ENCODE data around the gene TMEM244.

Gene TMEM244

GRCh38 chr6:129860908-129861665 is at the start of gene TMEM244:
TSS of gene TMEM244 (minus strand) at chr6:129861315. CDS start at chr6:129861188, 127 bp downstream.
- Histone ChIP-seq H3K9ac (ENCODE audit: low read length) (no peak within 1 kb of the TSS), H3K9me3 (ENCODE audit: control insufficient read depth, low read length) (no peaks in the 10 kb centered on the region), H3K4me3 (ENCODE audit: low read length) (peak within 1 kb of the TSS; percentile 52), H3K27me3 (replicated peaks; ENCODE audit: control insufficient read depth, insufficient read depth, low read length) (no peaks in the 10 kb centered on the region), H3K36me3 (ENCODE audit: control insufficient read depth, insufficient read depth, low read length, severe bottlenecking) (no peaks in the 10 kb centered on the region), H3K4me1 (ENCODE audit: control insufficient read depth, insufficient read depth, low read length) (peaks cover 23% of the 10 kb centered on the region)
- peak; percentile 66 for DNase-seq (ENCODE audit: low read depth)

GRCh38 chr6:129908858-129909257 is 47.7 kb upstream of the TMEM244 start:
- Histone ChIP-seq H3K9ac (ENCODE audit: low read length) (no peak overlapping the region), H3K36me3 (ENCODE audit: control insufficient read depth, insufficient read depth, low read length, severe bottlenecking) (no peaks in the 10 kb centered on the region), H3K9me3 (ENCODE audit: control insufficient read depth, low read length) (no peaks in the 10 kb centered on the region), H3K4me1 (ENCODE audit: control insufficient read depth, insufficient read depth, low read length) (no peaks in the 10 kb centered on the region), H3K27me3 (replicated peaks; ENCODE audit: control insufficient read depth, insufficient read depth, low read length) (no peaks in the 10 kb centered on the region), H3K4me3 (ENCODE audit: low read length) (no peak overlapping the region)
- no peak for DNase-seq (ENCODE audit: low read depth)

- Histone ChIP-seq H3K27me3 (replicated peaks; ENCODE audit: control insufficient read depth, insufficient read depth, low read length) (no peaks in the 10 kb centered on the region), H3K9me3 (ENCODE audit: control insufficient read depth, low read length) (no peaks in the 10 kb centered on the region), H3K9ac (ENCODE audit: low read length) (no peak overlapping the region), H3K36me3 (ENCODE audit: control insufficient read depth, insufficient read depth, low read length, severe bottlenecking) (no peaks in the 10 kb centered on the region), H3K4me3 (ENCODE audit: low read length) (no peak overlapping the region), H3K4me1 (ENCODE audit: control insufficient read depth, insufficient read depth, low read length) (no peaks in the 10 kb centered on the region)
- DNase-seq (ENCODE audit: low read depth) = no peak
Observed at GRCh38 chr6:129908356-129908755, 47.2 kb upstream of the TMEM244 start.

- H3K4me1 ChIP-seq (ENCODE audit: control insufficient read depth, insufficient read depth, low read length) = no peaks in the 10 kb centered on the region
- H3K27me3 ChIP-seq (replicated peaks; ENCODE audit: control insufficient read depth, insufficient read depth, low read length) = no peaks in the 10 kb centered on the region
- H3K9ac ChIP-seq (ENCODE audit: low read length) = no peak overlapping the region
- H3K9me3 ChIP-seq (ENCODE audit: control insufficient read depth, low read length) = peaks cover 7% of the 10 kb centered on the region
- no peak for DNase-seq (ENCODE audit: low read depth)
- H3K4me3 ChIP-seq (ENCODE audit: low read length) = no peak overlapping the region
- no peaks in the 10 kb centered on the region for H3K36me3 ChIP-seq (ENCODE audit: control insufficient read depth, insufficient read depth, low read length, severe bottlenecking)
Observed at GRCh38 chr6:129906515-129907077, 45.5 kb upstream of the TMEM244 start.

- H3K9ac ChIP-seq (ENCODE audit: low read length) = no peak overlapping the region
- peak; percentile 47 for DNase-seq (ENCODE audit: low read depth)
- H3K27me3 ChIP-seq (replicated peaks; ENCODE audit: control insufficient read depth, insufficient read depth, low read length) = no peaks in the 10 kb centered on the region
- no peak overlapping the region for H3K4me3 ChIP-seq (ENCODE audit: low read length)
- H3K4me1 ChIP-seq (ENCODE audit: control insufficient read depth, insufficient read depth, low read length) = no peaks in the 10 kb centered on the region
- H3K36me3 ChIP-seq (ENCODE audit: control insufficient read depth, insufficient read depth, low read length, severe bottlenecking) = no peaks in the 10 kb centered on the region
- H3K9me3 ChIP-seq (ENCODE audit: control insufficient read depth, low read length) = peaks cover 8% of the 10 kb centered on the region
Observed at GRCh38 chr6:129903082-129903481, 42.0 kb upstream of the TMEM244 start.

- no peak for DNase-seq (ENCODE audit: low read depth)
- Histone ChIP-seq H3K9me3 (ENCODE audit: control insufficient read depth, low read length) (peaks cover 8% of the 10 kb centered on the region), H3K36me3 (ENCODE audit: control insufficient read depth, insufficient read depth, low read length, severe bottlenecking) (no peaks in the 10 kb centered on the region), H3K9ac (ENCODE audit: low read length) (no peak overlapping the region), H3K4me3 (ENCODE audit: low read length) (no peak overlapping the region), H3K4me1 (ENCODE audit: control insufficient read depth, insufficient read depth, low read length) (no peaks in the 10 kb centered on the region), H3K27me3 (replicated peaks; ENCODE audit: control insufficient read depth, insufficient read depth, low read length) (no peaks in the 10 kb centered on the region)
Observed at GRCh38 chr6:129902681-129903080, 41.6 kb upstream of the TMEM244 start.

- no peak for DNase-seq (ENCODE audit: low read depth)
- H3K9ac ChIP-seq (ENCODE audit: low read length) = no peak overlapping the region
- H3K9me3 ChIP-seq (ENCODE audit: control insufficient read depth, low read length) = peaks cover 8% of the 10 kb centered on the region
Observed at GRCh38 chr6:129901910-129902309, 40.8 kb upstream of the TMEM244 start.

GRCh38 chr6:129895692-129896091 is 34.6 kb upstream of the TMEM244 start:
- H3K4me3 ChIP-seq (ENCODE audit: low read length) = no peak overlapping the region
- no peaks in the 10 kb centered on the region for H3K36me3 ChIP-seq (ENCODE audit: control insufficient read depth, insufficient read depth, low read length, severe bottlenecking)
- peak; percentile 54 for DNase-seq (ENCODE audit: low read depth)
- no peaks in the 10 kb centered on the region for H3K27me3 ChIP-seq (replicated peaks; ENCODE audit: control insufficient read depth, insufficient read depth, low read length)
- H3K9me3 ChIP-seq (ENCODE audit: control insufficient read depth, low read length) = no peaks in the 10 kb centered on the region
- no peak overlapping the region for H3K9ac ChIP-seq (ENCODE audit: low read length)
- peaks cover 21% of the 10 kb centered on the region for H3K4me1 ChIP-seq (ENCODE audit: control insufficient read depth, insufficient read depth, low read length)

More at GRCh38 chr6:129901910-129902309, 40.8 kb upstream of the TMEM244 start:
- H3K36me3 ChIP-seq (ENCODE audit: control insufficient read depth, insufficient read depth, low read length, severe bottlenecking) = no peaks in the 10 kb centered on the region
- H3K4me3 ChIP-seq (ENCODE audit: low read length) = no peak overlapping the region
- H3K27me3 ChIP-seq (replicated peaks; ENCODE audit: control insufficient read depth, insufficient read depth, low read length) = no peaks in the 10 kb centered on the region
- no peaks in the 10 kb centered on the region for H3K4me1 ChIP-seq (ENCODE audit: control insufficient read depth, insufficient read depth, low read length)

- Histone ChIP-seq H3K27me3 (replicated peaks; ENCODE audit: control insufficient read depth, insufficient read depth, low read length) (no peaks in the 10 kb centered on the region), H3K9ac (ENCODE audit: low read length) (no peak overlapping the region), H3K4me3 (ENCODE audit: low read length) (no peak overlapping the region), H3K9me3 (ENCODE audit: control insufficient read depth, low read length) (no peaks in the 10 kb centered on the region), H3K4me1 (ENCODE audit: control insufficient read depth, insufficient read depth, low read length) (peaks cover 26% of the 10 kb centered on the region), H3K36me3 (ENCODE audit: control insufficient read depth, insufficient read depth, low read length, severe bottlenecking) (no peaks in the 10 kb centered on the region)
- DNase-seq (ENCODE audit: low read depth) = no peak
Observed at GRCh38 chr6:129894921-129895320, 33.8 kb upstream of the TMEM244 start.

- peak; percentile 76 for DNase-seq (ENCODE audit: low read depth)
- H3K4me3 ChIP-seq (ENCODE audit: low read length) = no peak overlapping the region
- H3K9me3 ChIP-seq (ENCODE audit: control insufficient read depth, low read length) = no peaks in the 10 kb centered on the region
- H3K9ac ChIP-seq (ENCODE audit: low read length) = no peak overlapping the region
- H3K36me3 ChIP-seq (ENCODE audit: control insufficient read depth, insufficient read depth, low read length, severe bottlenecking) = no peaks in the 10 kb centered on the region
- H3K4me1 ChIP-seq (ENCODE audit: control insufficient read depth, insufficient read depth, low read length) = peaks cover 35% of the 10 kb centered on the region
- no peaks in the 10 kb centered on the region for H3K27me3 ChIP-seq (replicated peaks; ENCODE audit: control insufficient read depth, insufficient read depth, low read length)
Observed at GRCh38 chr6:129893640-129894039, 32.5 kb upstream of the TMEM244 start.

GRCh38 chr6:129890701-129891100 is 29.6 kb upstream of the TMEM244 start:
- Histone ChIP-seq H3K4me3 (ENCODE audit: low read length) (no peak overlapping the region), H3K27me3 (replicated peaks; ENCODE audit: control insufficient read depth, insufficient read depth, low read length) (no peaks in the 10 kb centered on the region), H3K36me3 (ENCODE audit: control insufficient read depth, insufficient read depth, low read length, severe bottlenecking) (no peaks in the 10 kb centered on the region), H3K9ac (ENCODE audit: low read length) (no peak overlapping the region), H3K9me3 (ENCODE audit: control insufficient read depth, low read length) (no peaks in the 10 kb centered on the region), H3K4me1 (ENCODE audit: control insufficient read depth, insufficient read depth, low read length) (peaks cover 34% of the 10 kb centered on the region)
- no peak for DNase-seq (ENCODE audit: low read depth)

Measured in adipocyte (in vitro differentiated cells).